K562 (cell line): ENCODE results near the gene PDIA5. TPM values are rescaled to one million over a fixed set of nuclear protein-coding genes. Genes with fewer than 3 reads are reported as not detected.

Experiments used
- ATAC-seq: fragments of 200-7000 bp; cut with Tn5 transposase; 3 replicates; pipeline ENCODE4 v1.9.1; 2020; ENCODE audit warnings: moderate library complexity
- BruUV-seq: library from RNA; stranded (reverse); fragments of 400-500 nt; replicated peaks from 2 replicates; lab custom pipeline; 2021; lab: Mats Ljungman, UMichigan
- CTCF ChIA-PET: fragments of 300-600 bp; formaldehyde crosslinking; extraction: SDS; loops from one replicate; lab custom pipeline; 2021; ENCODE audit warnings: low intra/inter-chr PET ratio; lab: Yijun Ruan, JAX
- POLR2A ChIA-PET: fragments of 300-600, 350-650 bp; sonication (Branson Sonifier 250); formaldehyde crosslinking; extraction: SDS; loops from one replicate; lab custom pipeline; 2021; ENCODE audit warnings: antibody characterized with exemption, inconsistent platforms; lab: Yijun Ruan, JAX
- DNase-seq, 4 experiments: peaks; one replicate each; pipeline versions ENCODE4 v3.0.0 to v3.0.0-alpha.2; 2011 to 2018; ENCODE audit warnings: low spot score in 3 of 4, mixed read lengths in 3 of 4; ENCODE audit errors: extremely low read depth in 1 of 4
- FAIRE-seq: peaks from 2 replicates; lab custom pipeline; 2011; peaks lifted over from hg19 to GRCh38; lab: Jason Lieb, UNC
- H2AFZ ChIP-seq: 2 replicates; pipeline ENCODE4 v1.6.0; 2011; ENCODE audit warnings: low read depth, low read length, control low read depth, inconsistent platforms
- H3K27ac ChIP-seq: fragments of 200-600 bp; 3 replicates; pipeline ENCODE4 v1.8.0; 2011; ENCODE audit warnings: low read depth, mild to moderate bottlenecking, control low read depth, inconsistent platforms, low read length, moderate library complexity, mixed read lengths; ENCODE audit errors: extremely low read depth
- H3K27me3 ChIP-seq, 2 experiments: fragments of 300-600 bp in 1 of 2; 2 replicates in 1 of 2; 3 replicates in 1 of 2; pipeline versions ENCODE4 v1.6.0 to v1.8.0; 2011; ENCODE audit warnings: inconsistent platforms in 2 of 2, low read length in 2 of 2, mild to moderate bottlenecking in 1 of 2, mixed read lengths in 1 of 2, moderate library complexity in 1 of 2; ENCODE audit not compliant: control insufficient read depth in 2 of 2, insufficient read depth in 2 of 2
- H3K36me3 ChIP-seq: fragments of 300-600 bp; 3 replicates; pipeline ENCODE4 v1.8.0; 2011; ENCODE audit warnings: mild to moderate bottlenecking, low read length, inconsistent platforms; ENCODE audit not compliant: control insufficient read depth, insufficient read depth
- H3K4me1 ChIP-seq, 2 experiments: fragments of 200-600 bp in 1 of 2; replicated peaks in 1 of 2; 2 replicates in 1 of 2; 3 replicates in 1 of 2; pipeline versions ENCODE4 v1.5.1 to v1.8.0; 2011; ENCODE audit warnings: inconsistent platforms in 2 of 2, low read length in 2 of 2, mild to moderate bottlenecking in 1 of 2, mixed read lengths in 1 of 2, moderate library complexity in 1 of 2; ENCODE audit not compliant: control insufficient read depth in 2 of 2, insufficient read depth in 2 of 2
- H3K4me2 ChIP-seq: 2 replicates; pipeline ENCODE4 v1.6.1; 2011; ENCODE audit warnings: low read length, control low read depth, inconsistent platforms, mixed read lengths; ENCODE audit not compliant: insufficient read depth
- H3K4me3 ChIP-seq: fragments of 200-600 bp; sonication (generic), shearing (Covaris generic); 2 replicates; pipeline ENCODE4 v1.5.1; 2016; ENCODE audit warnings: control low read depth, inconsistent platforms
- H3K79me2 ChIP-seq: fragments of 200-600 bp; 3 replicates; pipeline ENCODE4 v1.8.0; 2011; ENCODE audit warnings: low read length, inconsistent platforms; ENCODE audit not compliant: control insufficient read depth, insufficient read depth
- H3K9ac ChIP-seq, 2 experiments: 2 replicates each; pipeline versions ENCODE4 v1.6.0 to v1.6.1; 2011; ENCODE audit warnings: low read depth in 2 of 2, low read length in 2 of 2, control low read depth in 1 of 2, inconsistent platforms in 1 of 2, mild to moderate bottlenecking in 1 of 2, mixed read lengths in 1 of 2; ENCODE audit not compliant: insufficient read depth in 1 of 2
- H3K9me1 ChIP-seq: one replicate; pipeline ENCODE4 v1.6.0; 2011; ENCODE audit warnings: inconsistent platforms, mild to moderate bottlenecking, low read length, moderate library complexity; ENCODE audit not compliant: control insufficient read depth, insufficient read depth
- H3K9me3 ChIP-seq: replicated peaks from 2 replicates; pipeline ENCODE4 v1.5.1; 2011; ENCODE audit warnings: low read depth, low read length, inconsistent platforms; ENCODE audit not compliant: control insufficient read depth, insufficient read depth
- H4K20me1 ChIP-seq: replicated peaks from 2 replicates; pipeline ENCODE4 v1.6.1; 2011; ENCODE audit warnings: low read length, inconsistent platforms, mixed read lengths; ENCODE audit not compliant: control insufficient read depth, insufficient read depth
- BRD4 ChIP-seq: fragments of 200-600 bp; sonication (generic); IDR thresholded peaks from 2 replicates; pipeline ENCODE4 v1.6.1; 2017; ENCODE audit warnings: inconsistent platforms
- CGGBP1 ChIP-seq: fragments of 250-450 bp; sonication (Bioruptor Pico); IDR thresholded peaks from 2 replicates; pipeline ENCODE4 v1.9.0; 2021; ENCODE audit warnings: mild to moderate bottlenecking
- CTBP1 ChIP-seq: fragments of 450-650 bp; IDR thresholded peaks from 2 replicates; pipeline ENCODE4 v1.6.1; 2016; ENCODE audit warnings: borderline replicate concordance
- E2F3 ChIP-seq: fragments of 250-450 bp; sonication (Bioruptor Pico); IDR thresholded peaks from 2 replicates; pipeline ENCODE4 v1.4.0; 2020; ENCODE audit warnings: mild to moderate bottlenecking
- FOXJ2 ChIP-seq: fragments of 200-800 bp; sonication (Bioruptor generic); IDR thresholded peaks from 2 replicates; pipeline ENCODE4 v1.6.1; 2016; ENCODE audit warnings: missing genetic modification characterization, missing compliant biosample characterization
- HDAC8 ChIP-seq: fragments of 450-650 bp; IDR thresholded peaks from 2 replicates; pipeline ENCODE4 v1.6.1; 2016; ENCODE audit warnings: mild to moderate bottlenecking, missing genetic modification characterization, moderate library complexity, missing compliant biosample characterization
- NFE2L1 ChIP-seq: fragments of 450-650 bp; IDR thresholded peaks from 2 replicates; pipeline ENCODE4 v1.6.1; 2016; ENCODE audit warnings: missing genetic modification characterization, low read depth, mild to moderate bottlenecking, missing compliant biosample characterization, moderate library complexity, borderline replicate concordance
- POLR3A ChIP-seq: IDR thresholded peaks from 2 replicates; pipeline ENCODE4 v1.6.1; 2011; ENCODE audit warnings: borderline replicate concordance, mild to moderate bottlenecking, moderate library complexity; ENCODE audit not compliant: insufficient read length, insufficient read depth; ENCODE audit errors: extremely low read depth
- PRMT5 ChIP-seq: sonication (generic); formaldehyde crosslinking; IDR thresholded peaks from 2 replicates; pipeline ENCODE4 v1.5.0; 2020; ENCODE audit warnings: missing genetic modification reagents
- RNF2 ChIP-seq: sonication (generic); IDR thresholded peaks from 2 replicates; pipeline ENCODE4 v1.6.1; 2016
- SP2 ChIP-seq: IDR thresholded peaks from 2 replicates; pipeline ENCODE4 v1.6.1; 2011; ENCODE audit warnings: mild to moderate bottlenecking, low read depth, low read length, moderate library complexity; ENCODE audit not compliant: poor library complexity, severe bottlenecking; ENCODE audit errors: extremely low read depth
- TRIM25 ChIP-seq: fragments of 450-650 bp; IDR thresholded peaks from 2 replicates; pipeline ENCODE4 v1.7.0; 2016; ENCODE audit warnings: borderline replicate concordance
- ZKSCAN1 ChIP-seq: fragments of 150-350 bp; IDR thresholded peaks from 2 replicates; pipeline ENCODE4 v1.6.1; 2016; ENCODE audit warnings: low read depth, low read length
- ZKSCAN8 ChIP-seq: fragments of 200-800 bp; sonication (Bioruptor generic); IDR thresholded peaks from 2 replicates; pipeline ENCODE4 v1.6.1; 2016; ENCODE audit warnings: missing genetic modification characterization, missing compliant biosample characterization
- ZNF639 ChIP-seq, 2 experiments: fragments of 200-800 bp in 1 of 2; sonication (Bioruptor generic) in 1 of 2; sonication (generic) in 1 of 2; formaldehyde crosslinking in 1 of 2; IDR thresholded peaks in 1 of 2; conservative IDR thresholded peaks in 1 of 2; 2 replicates each; pipeline versions ENCODE4 v1.5.0 to v1.6.1; 2016 to 2020; ENCODE audit warnings: missing compliant biosample characterization in 1 of 2, missing genetic modification characterization in 1 of 2, missing genetic modification reagents in 1 of 2
- ZNF830 ChIP-seq: fragments of 250-450 bp; sonication (Bioruptor Pico); IDR thresholded peaks from 2 replicates; pipeline ENCODE4 v1.5.0; 2021; ENCODE audit warnings: mild to moderate bottlenecking
- WGBS: fragments of 100-300 bp; shearing (Covaris generic); methylation state at CpG from one replicate; pipeline ENCODE4 v1.1.6; 2016; ENCODE audit warnings: low coverage, mixed read lengths; ENCODE audit not compliant: insufficient coverage; ENCODE audit errors: missing lambda C conversion rate; 5-methylcytosine and 5-hydroxymethylcytosine counted together
- in situ Hi-C: fragments of 300-500 bp; cut with MboI; formaldehyde crosslinking; loops from 4 replicates; pipeline ENCODE4 v1.15.0; 2018; ENCODE audit warnings: inconsistent platforms, mixed read lengths
- intact Hi-C: fragments of 100-400 bp; cut with micrococcal nuclease; formaldehyde crosslinking; loops from 2 replicates; pipeline ENCODE4 v1.14.2; 2022
- polyA plus RNA-seq, 8 experiments: library from polyadenylated mRNA; depleted of rRNA in 4 of 8; stranded (reverse) in 5 of 8; unstranded in 3 of 8; fragments of >200 nt; fragmentation: Nextera tagmentation in 2 of 8; fragmentation: Illumina TruSeq in 1 of 8; extraction: Ambion mirVana in 2 of 8; extraction: Trizol in 1 of 8; gene quantifications; 2 replicates each; pipeline versions ENCODE4 v1.2.1 to v1.2.3, GENCODE V29; 2011 to 2014; ENCODE audit warnings: inconsistent platforms in 1 of 8, missing spikeins in 1 of 8
- total RNA-seq, 7 experiments: library from RNA; depleted of rRNA in 6 of 7; stranded (reverse); fragments of >200 nt in 6 of 7; fragmentation: Illumina TruSeq in 2 of 7; extraction: Trizol in 2 of 7; gene quantifications; 2 replicates each; pipeline versions ENCODE4 v1.2.1 to v1.2.3, GENCODE V29; 2011 to 2021; ENCODE audit warnings: low replicate concordance in 1 of 7
- TF ChIP-seq, protein P1 (sequence below): fragments of 250-450 bp; sonication (Bioruptor Pico); IDR thresholded peaks from 2 replicates; pipeline ENCODE4 v1.5.0; 2020; ENCODE audit warnings: mild to moderate bottlenecking

Gene PDIA5
- total and polyA plus RNA-seq, 9 of the 15 experiments (the other 6 are each of a cell fraction or from before 2014, with no cell fraction given) = 3.4 to 31.8 (median 19.6) TPM

DNA sequence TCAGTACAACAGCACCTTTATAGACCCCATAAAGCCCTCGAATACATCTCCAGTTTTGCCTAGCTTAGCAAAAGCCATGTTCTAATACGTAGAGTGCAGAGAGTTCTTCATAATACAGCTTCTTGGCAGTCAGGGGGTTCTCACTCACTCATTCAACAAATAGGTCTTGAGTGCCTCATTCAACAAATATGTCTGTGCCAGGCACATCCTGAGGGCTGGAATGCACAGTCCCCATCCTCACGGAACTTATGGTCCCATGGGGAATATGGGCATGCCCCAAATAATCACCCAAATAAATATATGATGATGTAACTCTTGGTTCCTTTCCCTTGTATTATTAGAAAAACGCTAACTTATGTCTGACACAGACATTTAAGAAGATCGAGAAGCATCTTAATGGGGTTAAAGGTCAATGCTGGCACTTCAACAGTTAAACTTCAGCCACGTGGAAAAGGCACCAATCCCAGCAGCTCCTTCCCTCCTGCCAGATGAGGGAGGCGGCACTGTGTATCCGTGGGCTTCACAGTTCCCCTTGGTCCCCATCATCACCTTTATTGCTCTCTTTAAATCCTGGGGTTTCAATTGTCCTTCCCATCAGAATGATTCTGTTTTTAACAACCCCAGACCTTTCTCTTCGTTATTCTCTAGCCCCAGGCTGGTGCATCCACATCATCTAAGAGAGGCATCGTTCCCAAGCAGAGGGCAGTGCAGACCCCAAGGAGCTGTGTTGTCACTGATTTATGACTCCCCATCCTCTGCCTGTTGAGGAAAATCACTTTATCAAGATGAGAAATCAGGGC is 20.4 kb upstream of the PDIA5 start (continued):
- TF ChIP-seq FOXJ2 (no peak), HDAC8 (tag) (no peak), PRMT5 (CRISPR knock-in tag) (no peak), CTBP1 (no peak), SP2 (no peak), ZKSCAN1 (no peak)

- DNase-seq = no peak
- no peak overlapping the region for H3K4me2 ChIP-seq
- H4K20me1 ChIP-seq = no peaks in the 10 kb centered on the region
- intact Hi-C loops (no loop called here), in situ Hi-C loops (no loop called here)
- ATAC-seq = no peak
- POLR2A ChIA-PET = no interaction called here
- no peaks in the 10 kb centered on the region; a peak in 1 of 5 replicates for H3K4me1 ChIP-seq
- no TSS peak for BruUV-seq
- no peak for FAIRE-seq
- no peak overlapping the region for H3K9ac ChIP-seq
- no peak overlapping the region for H3K4me3 ChIP-seq
- no peaks in the 10 kb centered on the region for H3K36me3 ChIP-seq
- no peaks in the 10 kb centered on the region for H3K79me2 ChIP-seq
- no peak overlapping the region for H3K27ac ChIP-seq
- CTCF ChIA-PET = no interaction called here
- H3K9me3 ChIP-seq = no peaks in the 10 kb centered on the region
- H3K27me3 ChIP-seq = peaks cover 2 to 22% of the 10 kb centered on the region in 2 experiments; a peak in 4 of 5 replicates
- 4% methylated on average over 3 of the region's 3 CpGs for WGBS
- no peaks in the 10 kb centered on the region for H3K9me1 ChIP-seq
- H2AFZ ChIP-seq = no peak overlapping the region
- TF ChIP-seq CGGBP1 (CRISPR knock-in tag) (no peak), RNF2 (no peak), ZNF830 (CRISPR knock-in tag) (no peak), E2F3 (CRISPR knock-in tag) (no peak), TRIM25 (no peak), BRD4 (no peak), ZNF639 (CRISPR knock-in tag; conservative IDR thresholded peaks at IDR 0.05 in 1 of 2, IDR thresholded peaks at IDR 0.05 in 1 of 2) (no peak), ZKSCAN8 (no peak), NFE2L1 (tag) (no peak), POLR3A (no peak)
- TF ChIP-seq, protein P1, sequence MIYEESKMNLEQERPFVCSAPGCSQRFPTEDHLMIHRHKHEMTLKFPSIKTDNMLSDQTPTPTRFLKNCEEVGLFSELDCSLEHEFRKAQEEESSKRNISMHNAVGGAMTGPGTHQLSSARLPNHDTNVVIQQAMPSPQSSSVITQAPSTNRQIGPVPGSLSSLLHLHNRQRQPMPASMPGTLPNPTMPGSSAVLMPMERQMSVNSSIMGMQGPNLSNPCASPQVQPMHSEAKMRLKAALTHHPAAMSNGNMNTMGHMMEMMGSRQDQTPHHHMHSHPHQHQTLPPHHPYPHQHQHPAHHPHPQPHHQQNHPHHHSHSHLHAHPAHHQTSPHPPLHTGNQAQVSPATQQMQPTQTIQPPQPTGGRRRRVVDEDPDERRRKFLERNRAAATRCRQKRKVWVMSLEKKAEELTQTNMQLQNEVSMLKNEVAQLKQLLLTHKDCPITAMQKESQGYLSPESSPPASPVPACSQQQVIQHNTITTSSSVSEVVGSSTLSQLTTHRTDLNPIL (CRISPR knock-in tag) = no peak
Measured at GRCh38 chr3:123047062-123047319, 19.8 kb upstream of the PDIA5 start.
